Hematopoietic multipotent progenitor cell treated with erythropoietin and hydrocortisone succinate and interleukin-3 and kit ligand, for 8 days (in vitro differentiated cells): Measurements from ENCODE around the gene RFC1.
"Not testable (repeated sequence)": the region's sequence is repeated elsewhere in the genome, so short reads cannot be mapped to it uniquely, and the experiment has no call there.

Source experiments
- DNase-seq: peaks from one replicate; pipeline ENCODE4 v3.0.0-alpha.2; 2015

Gene RFC1

GRCh38 chr4:39304651-39305050 lies 61.5 kb downstream of the RFC1 start:
- peak; percentile 27 for DNase-seq

- no peak for DNase-seq
Measured at GRCh38 chr4:39303871-39304270, 62.3 kb downstream of the RFC1 start.

- DNase-seq = no peak
Measured at GRCh38 chr4:39302901-39303300, 63.3 kb downstream of the RFC1 start.

GRCh38 chr4:39295784-39296183 lies 70.4 kb downstream of the RFC1 start:
- no peak for DNase-seq

- DNase-seq = not testable (repeated sequence)
Measured at GRCh38 chr4:39292433-39292832, 73.7 kb downstream of the RFC1 start.

- no peak for DNase-seq
Measured at GRCh38 chr4:39291686-39292085, 74.5 kb downstream of the RFC1 start.

- no peak for DNase-seq
Measured at GRCh38 chr4:39287223-39287622, 78.9 kb downstream of the RFC1 start.

- no peak for DNase-seq
Measured at GRCh38 chr4:39286263-39286662, 79.9 kb downstream of the RFC1 start.

GRCh38 chr4:39285853-39286252 lies 80.3 kb downstream of the RFC1 start:
- no peak for DNase-seq

- DNase-seq = no peak
Measured at GRCh38 chr4:39285111-39285795, 80.9 kb downstream of the RFC1 start.

GRCh38 chr4:39280770-39281169 lies 85.4 kb downstream of the RFC1 start:
- DNase-seq = no peak

GRCh38 chr4:39279416-39279815 lies 86.7 kb downstream of the RFC1 start:
- no peak for DNase-seq

GRCh38 chr4:39278476-39278875 lies 87.7 kb downstream of the RFC1 start:
- no peak for DNase-seq

GRCh38 chr4:39277661-39278060 lies 88.5 kb downstream of the RFC1 start:
- not testable (repeated sequence) for DNase-seq

- DNase-seq = no peak
Measured at GRCh38 chr4:39274503-39274902, 91.7 kb downstream of the RFC1 start.

GRCh38 chr4:39263895-39264294 lies 102.3 kb downstream of the RFC1 start:
- DNase-seq = peak; percentile 20

GRCh38 chr4:39259571-39260330 lies 106.4 kb downstream of the RFC1 start:
- no peak for DNase-seq

GRCh38 chr4:39256436-39256835 lies 109.7 kb downstream of the RFC1 start:
- DNase-seq = no peak

GRCh38 chr4:39255871-39256270 lies 110.3 kb downstream of the RFC1 start:
- DNase-seq = no peak

GRCh38 chr4:39255266-39255665 lies 110.9 kb downstream of the RFC1 start:
- DNase-seq = no peak

GRCh38 chr4:39243462-39243861 lies 122.7 kb downstream of the RFC1 start:
- no peak for DNase-seq
